Activated naive CD4-positive, alpha-beta T cell treated with anti-CD3 and anti-CD28 coated beads, Interleukin-2, amount 50 U/mL, for 24 hours (primary cell): ENCODE results near the gene C1QTNF7.
A peak's percentile ranks its signal among the peaks of the same experiment; 100 is the strongest.

Source experiments
- H3K27ac Mint-ChIP-seq: one replicate; pipeline ENCODE4 v1.8.0; 2021; ENCODE audit warnings: mild to moderate bottlenecking, mixed read lengths
- H3K27me3 Mint-ChIP-seq: one replicate; pipeline ENCODE4 v1.8.0; 2021; ENCODE audit warnings: mixed read lengths
- H3K36me3 Mint-ChIP-seq: one replicate; pipeline ENCODE4 v1.8.0; 2021; ENCODE audit warnings: mixed read lengths
- H3K4me1 Mint-ChIP-seq: one replicate; pipeline ENCODE4 v1.8.0; 2021; ENCODE audit warnings: mixed read lengths
- H3K4me3 Mint-ChIP-seq: one replicate; pipeline ENCODE4 v1.8.0; 2021; ENCODE audit warnings: mild to moderate bottlenecking, mixed read lengths
- H3K9me3 Mint-ChIP-seq: one replicate; pipeline ENCODE4 v1.8.0; 2021; ENCODE audit warnings: mixed read lengths

The C1QTNF7 gene

GRCh38 chr4:15402146-15402545, 25.7 kb upstream of the C1QTNF7 start:
- Mint-ChIP-seq H3K36me3 (no peaks in the 10 kb centered on the region), H3K9me3 (no peaks in the 10 kb centered on the region), H3K4me3 (peak overlapping the region; percentile 81), H3K27me3 (no peaks in the 10 kb centered on the region), H3K27ac (peak overlapping the region; percentile 95), H3K4me1 (peaks cover 61% of the 10 kb centered on the region)

GRCh38 chr4:15402974-15403373, 24.9 kb upstream of the C1QTNF7 start:
- Mint-ChIP-seq H3K9me3 (no peaks in the 10 kb centered on the region), H3K36me3 (no peaks in the 10 kb centered on the region), H3K27ac (no peak overlapping the region), H3K4me1 (peaks cover 61% of the 10 kb centered on the region), H3K27me3 (no peaks in the 10 kb centered on the region), H3K4me3 (peak overlapping the region; percentile 38)

GRCh38 chr4:15405018-15405417, 22.8 kb upstream of the C1QTNF7 start:
- Mint-ChIP-seq H3K4me3 (no peak overlapping the region), H3K4me1 (peaks cover 51% of the 10 kb centered on the region), H3K9me3 (no peaks in the 10 kb centered on the region), H3K27me3 (no peaks in the 10 kb centered on the region), H3K27ac (no peak overlapping the region), H3K36me3 (no peaks in the 10 kb centered on the region)

- peaks cover 2% of the 10 kb centered on the region for H3K36me3 Mint-ChIP-seq
- peaks cover 63% of the 10 kb centered on the region for H3K4me1 Mint-ChIP-seq
- H3K27me3 Mint-ChIP-seq, result no peaks in the 10 kb centered on the region
- peaks cover 3% of the 10 kb centered on the region for H3K9me3 Mint-ChIP-seq
- peak overlapping the region; percentile 66 for H3K4me3 Mint-ChIP-seq
- H3K27ac Mint-ChIP-seq, result peak overlapping the region; percentile 86
Measured at GRCh38 chr4:15410750-15411149, 17.1 kb upstream of the C1QTNF7 start.

- Mint-ChIP-seq H3K9me3 (peaks cover 3% of the 10 kb centered on the region), H3K4me3 (peak overlapping the region; percentile 4), H3K4me1 (peaks cover 58% of the 10 kb centered on the region), H3K27me3 (no peaks in the 10 kb centered on the region), H3K27ac (no peak overlapping the region), H3K36me3 (peaks cover 3% of the 10 kb centered on the region)
Measured at GRCh38 chr4:15412461-15412860, 15.4 kb upstream of the C1QTNF7 start.

- H3K36me3 Mint-ChIP-seq, result peaks cover 4% of the 10 kb centered on the region
- H3K4me1 Mint-ChIP-seq, result peaks cover 58% of the 10 kb centered on the region
- H3K9me3 Mint-ChIP-seq, result peaks cover 3% of the 10 kb centered on the region
- H3K27ac Mint-ChIP-seq, result no peak overlapping the region
- H3K4me3 Mint-ChIP-seq, result peak overlapping the region; percentile 35
- H3K27me3 Mint-ChIP-seq, result no peaks in the 10 kb centered on the region
Measured at GRCh38 chr4:15413010-15413622, 14.7 kb upstream of the C1QTNF7 start.

GRCh38 chr4:15413623-15414019, 14.2 kb upstream of the C1QTNF7 start:
- Mint-ChIP-seq H3K4me1 (peaks cover 58% of the 10 kb centered on the region), H3K36me3 (peaks cover 7% of the 10 kb centered on the region), H3K9me3 (peaks cover 3% of the 10 kb centered on the region), H3K4me3 (peak overlapping the region; percentile 35), H3K27ac (no peak overlapping the region), H3K27me3 (no peaks in the 10 kb centered on the region)

GRCh38 chr4:15414551-15415091, 13.2 kb upstream of the C1QTNF7 start:
- peak overlapping the region; percentile 2 for H3K27ac Mint-ChIP-seq
- peak overlapping the region; percentile 24 for H3K4me3 Mint-ChIP-seq

GRCh38 chr4:15416357-15417232, 11.2 kb upstream of the C1QTNF7 start:
- Mint-ChIP-seq H3K4me1 (peaks cover 34% of the 10 kb centered on the region), H3K27me3 (no peaks in the 10 kb centered on the region), H3K27ac (no peak overlapping the region), H3K4me3 (no peak overlapping the region), H3K36me3 (peaks cover 7% of the 10 kb centered on the region), H3K9me3 (peaks cover 3% of the 10 kb centered on the region)

More at GRCh38 chr4:15414551-15415091, 13.2 kb upstream of the C1QTNF7 start:
- Mint-ChIP-seq H3K4me1 (peaks cover 54% of the 10 kb centered on the region), H3K36me3 (peaks cover 7% of the 10 kb centered on the region), H3K9me3 (peaks cover 3% of the 10 kb centered on the region), H3K27me3 (no peaks in the 10 kb centered on the region)

GRCh38 chr4:15417233-15417660, 10.6 kb upstream of the C1QTNF7 start:
- peaks cover 29% of the 10 kb centered on the region for H3K4me1 Mint-ChIP-seq
- H3K27me3 Mint-ChIP-seq, result no peaks in the 10 kb centered on the region
- H3K9me3 Mint-ChIP-seq, result peaks cover 3% of the 10 kb centered on the region
- no peak overlapping the region for H3K27ac Mint-ChIP-seq
- H3K36me3 Mint-ChIP-seq, result peaks cover 7% of the 10 kb centered on the region
- H3K4me3 Mint-ChIP-seq, result no peak overlapping the region

GRCh38 chr4:15418956-15419355, 8.9 kb upstream of the C1QTNF7 start:
- Mint-ChIP-seq H3K27ac (no peak overlapping the region), H3K4me1 (peaks cover 22% of the 10 kb centered on the region), H3K27me3 (no peaks in the 10 kb centered on the region), H3K9me3 (peaks cover 3% of the 10 kb centered on the region), H3K4me3 (no peak overlapping the region), H3K36me3 (peaks cover 7% of the 10 kb centered on the region)

GRCh38 chr4:15420642-15421041, 7.2 kb upstream of the C1QTNF7 start:
- Mint-ChIP-seq H3K4me1 (peaks cover 25% of the 10 kb centered on the region), H3K36me3 (peaks cover 4% of the 10 kb centered on the region)

GRCh38 chr4:15423285-15423711, 4.5 kb upstream of the C1QTNF7 start:
- H3K4me1 Mint-ChIP-seq, result peaks cover 25% of the 10 kb centered on the region
- no peaks in the 10 kb centered on the region for H3K27me3 Mint-ChIP-seq
- H3K4me3 Mint-ChIP-seq, result no peak overlapping the region
- H3K9me3 Mint-ChIP-seq, result no peaks in the 10 kb centered on the region
- peaks cover 2% of the 10 kb centered on the region for H3K36me3 Mint-ChIP-seq
- no peak overlapping the region for H3K27ac Mint-ChIP-seq

More at GRCh38 chr4:15420642-15421041, 7.2 kb upstream of the C1QTNF7 start:
- Mint-ChIP-seq H3K4me3 (no peak overlapping the region), H3K27ac (no peak overlapping the region), H3K27me3 (no peaks in the 10 kb centered on the region), H3K9me3 (no peaks in the 10 kb centered on the region)

GRCh38 chr4:15425520-15425919, 2.3 kb upstream of the C1QTNF7 start:
- no peak overlapping the region for H3K27ac Mint-ChIP-seq
- no peak overlapping the region for H3K4me3 Mint-ChIP-seq
- H3K9me3 Mint-ChIP-seq, result no peaks in the 10 kb centered on the region
- H3K4me1 Mint-ChIP-seq, result peaks cover 25% of the 10 kb centered on the region
- no peaks in the 10 kb centered on the region for H3K36me3 Mint-ChIP-seq
- H3K27me3 Mint-ChIP-seq, result no peaks in the 10 kb centered on the region

GRCh38 chr4:15427161-15427560, 672 bp upstream of the C1QTNF7 start:
- H3K4me3 Mint-ChIP-seq, result no peak overlapping the region
- H3K4me1 Mint-ChIP-seq, result peaks cover 25% of the 10 kb centered on the region
- no peak overlapping the region for H3K27ac Mint-ChIP-seq
- no peaks in the 10 kb centered on the region for H3K9me3 Mint-ChIP-seq
- no peaks in the 10 kb centered on the region for H3K36me3 Mint-ChIP-seq
- H3K27me3 Mint-ChIP-seq, result no peaks in the 10 kb centered on the region

- Mint-ChIP-seq H3K4me1 (peaks cover 18% of the 10 kb centered on the region), H3K9me3 (no peaks in the 10 kb centered on the region), H3K4me3 (no peak overlapping the region), H3K27me3 (no peaks in the 10 kb centered on the region), H3K36me3 (no peaks in the 10 kb centered on the region), H3K27ac (no peak overlapping the region)
Measured at GRCh38 chr4:15428611-15429010, 778 bp downstream of the C1QTNF7 start.
